ENCODE data around the gene SPATA46. TPM values are rescaled to one million over a fixed set of nuclear protein-coding genes. Genes with fewer than 3 reads are reported as not detected.

SPATA46 gene
- total RNA-seq, 1 donor from 2014 or later: not detected

DNA sequence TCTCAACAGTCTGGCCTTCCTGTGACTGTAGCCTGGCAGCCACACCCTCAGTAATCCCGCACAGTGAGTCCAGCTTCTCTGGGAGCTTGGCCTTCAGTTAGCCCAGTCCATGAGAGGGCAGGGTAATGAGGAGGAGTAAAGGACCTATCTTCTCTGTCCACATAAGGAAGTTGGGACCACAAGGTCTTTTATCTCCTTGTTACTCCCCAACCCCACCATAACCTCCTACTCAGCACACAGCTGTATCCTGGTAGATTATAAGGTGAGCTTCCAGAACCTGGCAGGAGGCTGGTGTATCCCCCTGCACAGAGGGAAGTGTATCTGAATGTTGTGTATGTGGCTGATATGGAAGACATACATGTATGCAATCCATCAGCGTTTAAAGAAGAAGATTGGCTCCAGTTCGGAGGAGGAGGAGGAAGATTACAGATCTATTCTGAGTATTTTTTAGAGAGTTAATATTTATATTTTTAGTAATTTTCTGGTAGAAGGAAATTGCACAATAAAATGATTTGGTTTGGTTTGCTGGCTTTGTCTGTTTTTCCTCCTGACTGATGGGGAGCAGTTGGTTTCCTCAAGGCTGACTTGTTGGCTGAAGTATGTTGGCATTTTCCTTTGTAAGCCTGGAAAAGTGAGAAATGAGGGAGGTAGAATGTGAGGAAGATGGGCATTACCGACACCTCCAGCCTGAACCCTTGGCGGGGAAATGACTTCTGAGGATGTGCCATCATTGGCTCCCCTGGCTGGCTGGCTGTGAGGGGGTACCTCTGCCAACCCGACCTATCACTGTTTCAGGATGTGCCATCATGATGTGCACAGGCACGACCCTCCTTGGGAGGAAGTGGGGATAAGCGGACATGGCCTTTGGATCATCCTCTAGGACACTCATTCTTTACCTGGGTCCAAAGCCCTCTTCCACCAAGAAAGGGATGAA, 9.9 kb upstream of the SPATA46 start:
- Histone ChIP-seq H3K4me1 (no peaks in the 10 kb centered on the region), H3K9me3 (replicated peaks) (no peaks in the 10 kb centered on the region), H3K27ac (replicated peaks) (no peak overlapping the region), H3K27me3 (ENCODE audit: low read depth) (peaks cover 4% of the 10 kb centered on the region), H3K36me3 (no peaks in the 10 kb centered on the region), H3K4me3 (no peak overlapping the region)
- no peak for DNase-seq
- intact Hi-C loops (cut with micrococcal nuclease): no loop called here
- TF ChIP-seq, protein P1, sequence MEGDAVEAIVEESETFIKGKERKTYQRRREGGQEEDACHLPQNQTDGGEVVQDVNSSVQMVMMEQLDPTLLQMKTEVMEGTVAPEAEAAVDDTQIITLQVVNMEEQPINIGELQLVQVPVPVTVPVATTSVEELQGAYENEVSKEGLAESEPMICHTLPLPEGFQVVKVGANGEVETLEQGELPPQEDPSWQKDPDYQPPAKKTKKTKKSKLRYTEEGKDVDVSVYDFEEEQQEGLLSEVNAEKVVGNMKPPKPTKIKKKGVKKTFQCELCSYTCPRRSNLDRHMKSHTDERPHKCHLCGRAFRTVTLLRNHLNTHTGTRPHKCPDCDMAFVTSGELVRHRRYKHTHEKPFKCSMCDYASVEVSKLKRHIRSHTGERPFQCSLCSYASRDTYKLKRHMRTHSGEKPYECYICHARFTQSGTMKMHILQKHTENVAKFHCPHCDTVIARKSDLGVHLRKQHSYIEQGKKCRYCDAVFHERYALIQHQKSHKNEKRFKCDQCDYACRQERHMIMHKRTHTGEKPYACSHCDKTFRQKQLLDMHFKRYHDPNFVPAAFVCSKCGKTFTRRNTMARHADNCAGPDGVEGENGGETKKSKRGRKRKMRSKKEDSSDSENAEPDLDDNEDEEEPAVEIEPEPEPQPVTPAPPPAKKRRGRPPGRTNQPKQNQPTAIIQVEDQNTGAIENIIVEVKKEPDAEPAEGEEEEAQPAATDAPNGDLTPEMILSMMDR (IDR thresholded peaks at IDR 0.05; ENCODE audit: borderline replicate concordance): no peak

GRCh38 chr1:162385702-162386101, 9.0 kb upstream of the SPATA46 start:
- Histone ChIP-seq H3K27me3 (ENCODE audit: low read depth) (peaks cover under 1% of the 10 kb centered on the region), H3K4me1 (no peaks in the 10 kb centered on the region), H3K36me3 (no peaks in the 10 kb centered on the region), H3K27ac (replicated peaks) (no peak overlapping the region), H3K9me3 (replicated peaks) (no peaks in the 10 kb centered on the region), H3K4me3 (no peak overlapping the region)
- DNase-seq: no peak
- intact Hi-C loops (cut with micrococcal nuclease): no loop called here
- TF ChIP-seq, protein P1 (IDR thresholded peaks at IDR 0.05; ENCODE audit: borderline replicate concordance): no peak

GRCh38 chr1:162385280-162385623, 8.6 kb upstream of the SPATA46 start:
- H3K4me3 ChIP-seq: no peak overlapping the region
- no peaks in the 10 kb centered on the region for H3K36me3 ChIP-seq
- H3K27me3 ChIP-seq (ENCODE audit: low read depth): no peaks in the 10 kb centered on the region
- H3K4me1 ChIP-seq: no peaks in the 10 kb centered on the region
- no peak for DNase-seq
- no peaks in the 10 kb centered on the region for H3K9me3 ChIP-seq (replicated peaks)
- no peak overlapping the region for H3K27ac ChIP-seq (replicated peaks)
- intact Hi-C loops (cut with micrococcal nuclease): no loop called here
- TF ChIP-seq, protein P1 (IDR thresholded peaks at IDR 0.05; ENCODE audit: borderline replicate concordance): no peak

- no peaks in the 10 kb centered on the region for H3K36me3 ChIP-seq
- H3K9me3 ChIP-seq (replicated peaks): no peaks in the 10 kb centered on the region
- intact Hi-C loops (cut with micrococcal nuclease): no loop called here
- no peak overlapping the region for H3K27ac ChIP-seq (replicated peaks)
- TF ChIP-seq, protein P1 (IDR thresholded peaks at IDR 0.05; ENCODE audit: borderline replicate concordance): no peak
- no peaks in the 10 kb centered on the region for H3K4me1 ChIP-seq
- DNase-seq: no peak
- no peaks in the 10 kb centered on the region for H3K27me3 ChIP-seq (ENCODE audit: low read depth)
- no peak overlapping the region for H3K4me3 ChIP-seq
Measured at GRCh38 chr1:162384601-162385279, 8.1 kb upstream of the SPATA46 start.

DNA sequence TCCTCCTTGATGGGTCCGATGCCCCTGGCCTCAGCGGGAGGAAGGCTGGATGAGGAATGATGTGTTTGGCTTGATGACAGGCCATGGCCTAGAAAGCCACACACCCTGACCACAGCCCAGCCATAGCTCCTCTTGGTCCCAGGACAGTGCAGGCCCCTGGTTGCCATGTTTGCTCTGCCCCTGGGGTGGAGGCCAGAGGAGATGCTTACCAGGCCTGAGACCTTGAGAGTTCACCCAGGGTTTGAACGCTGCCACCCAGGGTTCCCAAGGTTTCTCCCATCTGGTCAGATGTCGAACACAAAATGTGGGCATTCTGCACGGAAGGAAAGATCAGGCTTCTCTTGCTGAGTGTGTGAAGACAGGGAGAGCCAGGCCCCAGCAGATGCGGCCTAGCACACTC, 7.5 kb upstream of the SPATA46 start:
- TF ChIP-seq, protein P1 (IDR thresholded peaks at IDR 0.05; ENCODE audit: borderline replicate concordance): no peak
- no peak overlapping the region for H3K27ac ChIP-seq (replicated peaks)
- no peak overlapping the region for H3K4me3 ChIP-seq
- H3K27me3 ChIP-seq (ENCODE audit: low read depth): no peaks in the 10 kb centered on the region
- H3K36me3 ChIP-seq: no peaks in the 10 kb centered on the region
- H3K9me3 ChIP-seq (replicated peaks): no peaks in the 10 kb centered on the region
- no peak for DNase-seq
- intact Hi-C loops (cut with micrococcal nuclease): no loop called here
- H3K4me1 ChIP-seq: no peaks in the 10 kb centered on the region

Data from left ventricle myocardium inferior (tissue), 1 donor.